Naive thymus-derived CD4-positive, alpha-beta T cell (primary cell): Measurements from ENCODE around the gene OSBPL10. TPM values are rescaled to one million over a fixed set of nuclear protein-coding genes. Genes with fewer than 3 reads are reported as not detected.

Experiments
- ATAC-seq: fragments of 150-1000 bp; cut with Tn5 transposase; 2 replicates; pipeline ENCODE4 v1.10.0; 2021; ENCODE audit warnings: mild to moderate bottlenecking, moderate library complexity
- CTCF ChIA-PET: fragments of 350-600 bp; sonication (Branson Sonifier 250); formaldehyde crosslinking; loops from one replicate; lab custom pipeline; 2021; ENCODE audit warnings: antibody characterized with exemption; lab: Charles Lee
- POLR2A ChIA-PET: fragments of 350-600 bp; sonication (Branson Sonifier 250); formaldehyde crosslinking; loops from one replicate; lab custom pipeline; 2021; ENCODE audit warnings: antibody characterized with exemption, inconsistent platforms; lab: Charles Lee
- DNase-seq, 9 donors: peaks; one replicate each; pipeline versions ENCODE4 v3.0.0 to v3.0.0-alpha.2; 2020 to 2022; ENCODE audit warnings: mixed read lengths in 1 of 9
- H3K27ac ChIP-seq: one replicate; pipeline ENCODE4 v1.7.0; 2013; ENCODE audit warnings: mild to moderate bottlenecking, low read depth, low read length, moderate library complexity
- H3K27me3 ChIP-seq, 2 donors: one replicate each; pipeline ENCODE4 v1.7.0; 2013; ENCODE audit warnings: low read length in 2 of 2, mild to moderate bottlenecking in 2 of 2, moderate library complexity in 2 of 2; ENCODE audit not compliant: control insufficient read depth in 2 of 2, insufficient read depth in 2 of 2
- H3K36me3 ChIP-seq, 3 experiments: 1 replicate in 2 of 3; 2 replicates in 1 of 3; pipeline ENCODE4 v1.7.0; 2013; ENCODE audit warnings: low read length in 3 of 3, mild to moderate bottlenecking in 3 of 3, moderate library complexity in 1 of 3; ENCODE audit not compliant: insufficient read depth in 3 of 3, control insufficient read depth in 2 of 3
- H3K4me1 ChIP-seq, 2 donors: one replicate each; pipeline ENCODE4 v1.7.0; 2013; ENCODE audit warnings: low read length in 2 of 2, mild to moderate bottlenecking in 2 of 2, moderate library complexity in 1 of 2; ENCODE audit not compliant: control insufficient read depth in 2 of 2, insufficient read depth in 2 of 2
- H3K4me3 ChIP-seq: 2 replicates; pipeline ENCODE4 v1.7.0; 2013; ENCODE audit warnings: mild to moderate bottlenecking, low read length
- H3K9me3 ChIP-seq, 3 experiments: 1 replicate in 2 of 3; 2 replicates in 1 of 3; pipeline ENCODE4 v1.7.0; 2013; ENCODE audit warnings: low read length in 3 of 3; ENCODE audit not compliant: control insufficient read depth in 2 of 3
- H3K27ac Mint-ChIP-seq, 9 donors: one replicate each; pipeline ENCODE4 v1.8.0; 2020 to 2022; ENCODE audit warnings: mixed read lengths in 9 of 9, mild to moderate bottlenecking in 8 of 9, moderate library complexity in 5 of 9, inconsistent platforms in 2 of 9
- H3K27me3 Mint-ChIP-seq, 5 donors: one replicate each; pipeline ENCODE4 v1.8.0; 2021 to 2022; ENCODE audit warnings: mixed read lengths in 5 of 5, mild to moderate bottlenecking in 1 of 5
- H3K36me3 Mint-ChIP-seq, 5 donors: one replicate each; pipeline ENCODE4 v1.8.0; 2020 to 2022; ENCODE audit warnings: mixed read lengths in 5 of 5, mild to moderate bottlenecking in 3 of 5, inconsistent platforms in 1 of 5
- H3K4me1 Mint-ChIP-seq, 7 donors: one replicate each; pipeline ENCODE4 v1.8.0; 2020 to 2022; ENCODE audit warnings: mixed read lengths in 7 of 7, mild to moderate bottlenecking in 3 of 7, inconsistent platforms in 1 of 7
- H3K4me3 Mint-ChIP-seq, 10 donors: one replicate each; pipeline ENCODE4 v1.8.0; 2020 to 2022; ENCODE audit warnings: mild to moderate bottlenecking in 10 of 10, mixed read lengths in 10 of 10, moderate library complexity in 6 of 10, inconsistent platforms in 2 of 10
- H3K9me3 Mint-ChIP-seq, 11 donors: one replicate each; pipeline ENCODE4 v1.8.0; 2020 to 2022; ENCODE audit warnings: mixed read lengths in 11 of 11, mild to moderate bottlenecking in 4 of 11, inconsistent platforms in 1 of 11, moderate library complexity in 1 of 11
- intact Hi-C, 2 donors: fragments of 100-400 bp; cut with micrococcal nuclease; formaldehyde crosslinking; loops; one replicate each; pipeline ENCODE4 v1.15.1; 2023
- polyA plus RNA-seq, 2 donors: library from polyadenylated mRNA; unstranded; fragments of 300-500 nt; fragmentation: Illumina TruSeq; gene quantifications; one replicate each; pipeline ENCODE4 v1.2.3, GENCODE V29; 2021
- total RNA-seq, 6 experiments: library from RNA in 5 of 6; stranded (reverse) in 5 of 6; gene quantifications; 1 replicate in 5 of 6; 2 replicates in 1 of 6; pipeline ENCODE4 v1.2.3 and lab custom pipeline; 2021 to 2026

The OSBPL10 gene
- total and polyA plus RNA-seq, 7 experiments from 2014 or later, result 0.15 to 6.8 (median 0.59) TPM

DNA sequence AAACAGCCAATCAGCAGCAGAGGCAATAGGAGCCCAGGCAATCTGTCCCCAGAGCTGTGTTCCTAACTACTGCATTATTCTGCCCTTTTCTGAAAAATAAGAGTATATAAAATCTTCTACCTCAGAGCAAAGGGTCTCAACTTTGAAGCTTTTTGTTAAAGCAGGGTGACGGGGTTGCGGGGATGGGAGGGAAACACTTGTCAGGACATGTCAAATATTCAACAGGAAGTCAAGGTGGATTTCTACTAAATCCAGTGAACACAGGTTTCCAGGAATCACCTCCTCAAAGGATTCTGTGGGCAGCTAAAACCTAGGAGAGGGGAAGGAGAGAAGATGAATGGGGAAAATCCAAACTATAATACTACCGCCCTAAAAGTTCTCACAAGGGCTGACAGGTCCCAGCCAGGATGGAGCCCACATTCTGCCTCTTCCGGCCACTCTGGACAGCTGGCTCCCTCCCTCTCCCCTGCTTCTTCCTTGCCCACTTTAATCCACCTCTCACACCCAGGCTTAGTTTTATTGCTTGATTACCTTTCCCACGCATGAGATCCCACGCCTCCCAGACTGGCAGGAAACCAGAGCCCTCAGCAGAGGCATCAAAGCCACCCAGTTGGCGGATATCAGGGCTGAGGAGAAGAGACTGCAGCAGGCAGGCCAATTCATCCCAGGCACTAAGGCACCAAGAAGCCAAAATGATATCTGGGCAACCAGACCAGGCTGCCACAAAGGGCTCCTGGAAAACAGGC is 77.2 kb downstream of the OSBPL10 start:
- intact Hi-C loops, result no loop called here
- DNase-seq (peak in 3 of 9 donors; percentile 6 to 10 (median 9)), ATAC-seq (no peak)
- Histone ChIP-seq H3K4me3 (no peak overlapping the region), H3K36me3 (no peaks in the 10 kb centered on the region), H3K27ac (no peak overlapping the region), H3K27me3 (no peaks in the 10 kb centered on the region), H3K4me1 (no peaks in the 10 kb centered on the region), H3K9me3 (no peaks in the 10 kb centered on the region)
- H3K27ac Mint-ChIP-seq, result peak overlapping the region in 2 of 9 donors; percentile 22 to 29
- H3K36me3 Mint-ChIP-seq, result peaks cover 0 to 2% (median 0%) of the 10 kb centered on the region in 5 donors
- ChIA-PET POLR2A (no interaction called here), CTCF (no interaction called here)
- H3K9me3 Mint-ChIP-seq, result no peaks in the 10 kb centered on the region
- peaks cover 2 to 52% (median 27%) of the 10 kb centered on the region in 7 donors for H3K4me1 Mint-ChIP-seq
- no peaks in the 10 kb centered on the region for H3K27me3 Mint-ChIP-seq
- H3K4me3 Mint-ChIP-seq, result peak overlapping the region in 2 of 10 donors; percentile 8 to 30

DNA sequence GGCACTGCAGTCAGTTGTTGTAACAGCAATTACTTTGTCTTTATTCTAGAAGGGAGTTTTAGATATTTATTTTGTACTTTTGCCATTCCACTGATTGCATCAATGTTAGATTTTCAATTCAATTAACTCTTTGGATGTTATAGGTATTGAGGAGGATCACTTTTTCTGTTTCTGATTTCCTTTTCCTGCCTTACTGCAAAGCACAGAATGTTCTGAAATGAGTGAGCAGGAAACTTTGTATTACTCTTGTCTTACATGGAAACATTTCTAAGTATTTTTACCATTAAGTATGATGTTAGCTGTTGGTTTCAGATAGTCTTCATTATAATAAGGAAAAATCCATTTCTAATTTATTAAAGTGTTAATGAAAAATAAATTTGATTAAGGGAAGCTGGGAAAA is 80.5 kb downstream of the OSBPL10 start:
- ATAC-seq, result no peak
- Histone ChIP-seq H3K4me3 (no peak overlapping the region), H3K36me3 (no peaks in the 10 kb centered on the region), H3K4me1 (no peaks in the 10 kb centered on the region), H3K9me3 (no peaks in the 10 kb centered on the region), H3K27me3 (no peaks in the 10 kb centered on the region), H3K27ac (no peak overlapping the region)
- POLR2A ChIA-PET, result interaction anchor here (0.8 kb wide), 1 partner anchor 394 kb away, joined by 3 read pairs; no protein-coding TSS in a partner anchor
- no peak for DNase-seq
- intact Hi-C loops, result no loop called here
- Mint-ChIP-seq H3K4me1 (peaks cover 2 to 39% (median 19%) of the 10 kb centered on the region in 7 donors), H3K27me3 (peaks cover 0 to 5% (median 0%) of the 10 kb centered on the region in 5 donors), H3K4me3 (peak overlapping the region in 1 of 10 donors; percentile 16), H3K9me3 (no peaks in the 10 kb centered on the region), H3K27ac (peak overlapping the region in 2 of 9 donors; percentile 4 to 7), H3K36me3 (no peaks in the 10 kb centered on the region)
- CTCF ChIA-PET, result no interaction called here

DNA sequence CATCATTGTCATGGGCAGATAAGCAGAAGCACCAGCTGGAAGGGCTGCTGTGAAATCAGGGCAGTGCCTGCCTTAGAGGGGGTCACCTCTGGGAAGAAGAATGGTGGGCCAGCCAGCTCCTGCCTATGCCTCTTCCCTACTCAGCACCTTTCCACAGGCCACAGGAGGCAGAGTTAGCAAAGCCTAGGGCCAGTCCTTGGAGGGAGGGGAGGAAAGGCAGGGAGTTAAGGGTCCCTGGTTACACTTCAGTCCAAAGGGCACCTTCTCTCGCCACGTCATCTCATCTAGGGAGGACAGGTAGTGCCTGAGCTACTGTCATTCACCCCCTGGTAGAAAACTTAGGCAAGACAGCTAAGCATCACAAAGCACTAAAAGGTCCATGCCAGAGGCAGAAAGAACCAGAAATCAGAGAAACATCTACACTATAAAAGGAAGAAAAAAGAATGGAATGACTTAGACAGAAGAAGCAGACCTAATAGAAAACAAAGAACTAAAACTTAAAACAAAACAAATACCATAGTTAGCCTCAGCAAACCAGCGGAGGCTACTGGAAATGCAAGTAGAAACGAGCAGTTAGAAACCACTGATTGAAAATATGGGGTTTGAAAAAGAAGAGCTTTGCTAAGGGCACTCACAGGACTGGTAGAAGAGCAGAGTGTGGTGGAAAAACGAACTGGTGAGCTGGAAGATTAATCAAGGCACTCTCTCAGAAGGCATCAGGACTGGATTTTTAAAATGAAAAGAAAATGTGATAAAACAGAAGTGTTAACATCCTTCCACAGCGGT is 84.2 kb downstream of the OSBPL10 start:
- no peak overlapping the region for H3K4me3 ChIP-seq
- Mint-ChIP-seq H3K9me3 (peaks cover 0 to 1% (median 0%) of the 10 kb centered on the region in 11 donors), H3K36me3 (no peaks in the 10 kb centered on the region), H3K4me1 (peaks cover 0 to 14% (median 7%) of the 10 kb centered on the region in 7 donors), H3K4me3 (no peak overlapping the region), H3K27ac (no peak overlapping the region), H3K27me3 (peaks cover 0 to 11% (median 0%) of the 10 kb centered on the region in 5 donors)
- no peak for ATAC-seq
- DNase-seq, result no peak
- H3K27ac ChIP-seq, result no peak overlapping the region
- intact Hi-C loops, result no loop called here
- ChIA-PET POLR2A (no interaction called here), CTCF (no interaction called here)
- H3K27me3 ChIP-seq, result no peaks in the 10 kb centered on the region
- no peaks in the 10 kb centered on the region for H3K4me1 ChIP-seq
- H3K9me3 ChIP-seq, result no peaks in the 10 kb centered on the region
- no peaks in the 10 kb centered on the region for H3K36me3 ChIP-seq

DNA sequence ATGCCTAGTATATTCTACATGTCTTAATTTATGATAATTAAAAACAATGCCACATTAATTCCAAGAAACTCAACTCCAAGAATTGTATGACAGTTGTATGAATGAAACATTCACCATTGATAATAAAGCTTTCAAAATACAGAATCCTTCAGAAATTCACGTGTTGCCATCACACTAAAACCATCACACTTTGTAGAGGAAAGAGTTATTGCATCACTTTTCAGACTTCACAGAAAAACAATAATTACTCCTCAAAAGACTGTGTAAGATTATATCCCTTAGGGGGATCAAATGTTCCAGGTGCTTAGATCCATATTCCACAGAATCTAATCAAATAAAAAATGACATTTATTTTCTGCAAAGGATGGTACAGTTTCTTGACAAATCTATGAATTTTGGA is 85.0 kb downstream of the OSBPL10 start:
- Histone ChIP-seq H3K9me3 (no peaks in the 10 kb centered on the region), H3K27me3 (no peaks in the 10 kb centered on the region), H3K4me1 (no peaks in the 10 kb centered on the region), H3K36me3 (no peaks in the 10 kb centered on the region), H3K27ac (no peak overlapping the region), H3K4me3 (no peak overlapping the region)
- ChIA-PET CTCF (no interaction called here), POLR2A (no interaction called here)
- Mint-ChIP-seq H3K27me3 (peaks cover 0 to 12% (median 0%) of the 10 kb centered on the region in 5 donors), H3K27ac (no peak overlapping the region), H3K4me3 (no peak overlapping the region), H3K4me1 (peaks cover 0 to 13% (median 5%) of the 10 kb centered on the region in 7 donors), H3K9me3 (peaks cover 0 to 1% (median 0%) of the 10 kb centered on the region in 11 donors), H3K36me3 (no peaks in the 10 kb centered on the region)
- ATAC-seq (no peak), DNase-seq (no peak)
- intact Hi-C loops, result no loop called here

DNA sequence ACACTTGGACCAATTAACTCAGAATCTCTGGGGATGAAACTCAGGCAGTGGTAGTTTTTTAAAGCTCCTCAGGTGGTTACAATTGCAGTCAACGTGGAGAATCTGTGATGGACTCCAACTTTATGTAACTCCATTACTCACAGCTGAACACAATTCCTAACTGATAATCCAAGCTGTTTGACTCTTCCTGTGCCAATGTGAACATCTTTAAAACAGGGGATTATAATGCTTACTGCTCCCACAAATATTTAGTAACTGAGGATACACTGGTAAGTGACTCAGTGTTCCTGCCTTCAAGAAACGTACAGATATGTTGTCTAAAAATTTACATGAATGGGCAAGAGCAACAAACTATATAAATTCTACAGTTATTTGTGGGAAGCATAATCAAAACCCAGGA is 85.6 kb downstream of the OSBPL10 start:
- H3K27ac Mint-ChIP-seq, result no peak overlapping the region
- DNase-seq, result no peak
- H3K36me3 Mint-ChIP-seq, result no peaks in the 10 kb centered on the region
- H3K4me3 ChIP-seq, result no peak overlapping the region
- peaks cover 0 to 12% (median 0%) of the 10 kb centered on the region in 5 donors for H3K27me3 Mint-ChIP-seq
- ChIA-PET CTCF (no interaction called here), POLR2A (no interaction called here)
- intact Hi-C loops, result no loop called here
- peaks cover 0 to 1% (median 0%) of the 10 kb centered on the region in 11 donors for H3K9me3 Mint-ChIP-seq
- no peaks in the 10 kb centered on the region for H3K36me3 ChIP-seq
- no peak for ATAC-seq
- no peaks in the 10 kb centered on the region for H3K27me3 ChIP-seq
- no peak overlapping the region for H3K27ac ChIP-seq
- H3K4me1 Mint-ChIP-seq, result peaks cover 0 to 13% (median 3%) of the 10 kb centered on the region in 7 donors
- no peak overlapping the region for H3K4me3 Mint-ChIP-seq
- no peaks in the 10 kb centered on the region for H3K4me1 ChIP-seq
- no peaks in the 10 kb centered on the region for H3K9me3 ChIP-seq

DNA sequence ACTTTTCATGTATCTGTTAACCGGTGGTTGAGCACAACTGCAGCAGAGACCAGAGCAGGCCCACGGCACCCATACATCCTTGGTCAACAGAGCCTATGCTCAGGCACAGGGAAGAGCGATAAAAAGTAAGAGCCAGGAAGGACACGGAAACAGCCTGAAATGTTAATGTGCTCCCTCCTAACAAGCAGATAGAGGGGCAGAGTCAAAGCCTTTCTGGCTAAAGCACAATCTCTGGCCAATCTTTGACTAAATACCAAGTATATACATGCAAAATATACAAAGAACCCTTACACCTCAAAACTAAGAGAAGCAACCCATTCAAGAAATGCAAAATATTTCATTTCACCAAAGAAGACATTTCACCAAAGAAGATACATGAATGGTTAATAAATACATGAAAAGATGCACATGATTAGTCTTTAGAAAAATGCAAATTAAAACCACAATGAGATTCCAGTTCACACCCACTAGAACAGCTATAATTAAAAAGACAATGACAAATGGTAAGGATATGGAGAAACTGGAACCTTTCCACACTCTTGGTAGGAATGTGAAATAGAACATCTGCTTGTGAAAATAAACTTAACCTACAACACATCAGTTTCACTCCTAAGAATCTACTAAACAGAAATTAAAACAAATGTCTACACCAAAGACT is 88.0 kb downstream of the OSBPL10 start:
- Mint-ChIP-seq H3K36me3 (no peaks in the 10 kb centered on the region), H3K9me3 (peaks cover 0 to 1% (median 0%) of the 10 kb centered on the region in 11 donors), H3K27me3 (peaks cover 0 to 15% (median 0%) of the 10 kb centered on the region in 5 donors), H3K4me3 (no peak overlapping the region), H3K27ac (no peak overlapping the region), H3K4me1 (peaks cover 0 to 8% (median 0%) of the 10 kb centered on the region in 7 donors)
- Histone ChIP-seq H3K36me3 (no peaks in the 10 kb centered on the region), H3K27ac (no peak overlapping the region), H3K4me1 (no peaks in the 10 kb centered on the region), H3K27me3 (no peaks in the 10 kb centered on the region), H3K9me3 (no peaks in the 10 kb centered on the region), H3K4me3 (no peak overlapping the region)
- intact Hi-C loops, result no loop called here
- CTCF ChIA-PET, result no interaction called here
- ATAC-seq, result no peak
- POLR2A ChIA-PET, result no interaction called here
- DNase-seq, result no peak
